IPS-NIHi11 (cell line): Measurements from ENCODE around the gene HTR7.
A peak's percentile ranks its signal among the peaks of the same experiment; 100 is the strongest.

Experiments used
- DNase-seq: peaks from one replicate; pipeline ENCODE4 v3.0.0; 2012; ENCODE audit warnings: mixed read lengths, low spot score

The HTR7 gene

GRCh38 chr10:90804354-90804753, 53.5 kb downstream of the HTR7 start:
- no peak for DNase-seq

GRCh38 chr10:90801608-90802007, 56.2 kb downstream of the HTR7 start:
- DNase-seq = no peak

GRCh38 chr10:90800232-90800796, 57.5 kb downstream of the HTR7 start:
- no peak for DNase-seq

GRCh38 chr10:90799172-90799571, 58.7 kb downstream of the HTR7 start:
- DNase-seq = no peak

- DNase-seq = no peak
These were observed 59.4 kb downstream of the HTR7 start for GRCh38 chr10:90798482-90798881.

GRCh38 chr10:90790422-90790821, 67.4 kb downstream of the HTR7 start:
- no peak for DNase-seq

GRCh38 chr10:90788968-90789367, 68.9 kb downstream of the HTR7 start:
- no peak for DNase-seq

- no peak for DNase-seq
These were observed 69.7 kb downstream of the HTR7 start for GRCh38 chr10:90788199-90788491.

- peak; percentile 73 for DNase-seq
These were observed 70.2 kb downstream of the HTR7 start for GRCh38 chr10:90787393-90788198.

GRCh38 chr10:90785782-90786181, 72.1 kb downstream of the HTR7 start:
- no peak for DNase-seq

GRCh38 chr10:90784771-90785170, 73.1 kb downstream of the HTR7 start:
- no peak for DNase-seq

GRCh38 chr10:90780488-90780887, 77.4 kb downstream of the HTR7 start:
- no peak for DNase-seq

- DNase-seq = peak; percentile 44
These were observed 78.3 kb downstream of the HTR7 start for GRCh38 chr10:90779548-90779947.

GRCh38 chr10:90777621-90778020, 80.2 kb downstream of the HTR7 start:
- no peak for DNase-seq

GRCh38 chr10:90775351-90776028, 82.3 kb downstream of the HTR7 start:
- DNase-seq = no peak

- no peak for DNase-seq
These were observed 87.6 kb downstream of the HTR7 start for GRCh38 chr10:90769946-90770841.

- DNase-seq = peak; percentile 78
These were observed 106.5 kb downstream of the HTR7 start for GRCh38 chr10:90751107-90751997.

- no peak for DNase-seq
These were observed 111.0 kb downstream of the HTR7 start for GRCh38 chr10:90746829-90747228.

- no peak for DNase-seq
These were observed 112.3 kb downstream of the HTR7 start for GRCh38 chr10:90745565-90745964.

GRCh38 chr10:90743291-90743690, 114.5 kb downstream of the HTR7 start:
- no peak for DNase-seq

- no peak for DNase-seq
These were observed 115.8 kb downstream of the HTR7 start for GRCh38 chr10:90741926-90742565.
